GM18520 (cell line): Measurements from ENCODE around the gene TXK.
A peak's percentile ranks its signal among the peaks of the same experiment; 100 is the strongest.

ENCODE experiments used
- ATAC-seq: cut with Tn5 transposase; IDR thresholded peaks from one replicate; pipeline ENCODE4 v1.9.1; 2021; ENCODE audit not compliant: unreplicated experiment

TXK gene

DNA sequence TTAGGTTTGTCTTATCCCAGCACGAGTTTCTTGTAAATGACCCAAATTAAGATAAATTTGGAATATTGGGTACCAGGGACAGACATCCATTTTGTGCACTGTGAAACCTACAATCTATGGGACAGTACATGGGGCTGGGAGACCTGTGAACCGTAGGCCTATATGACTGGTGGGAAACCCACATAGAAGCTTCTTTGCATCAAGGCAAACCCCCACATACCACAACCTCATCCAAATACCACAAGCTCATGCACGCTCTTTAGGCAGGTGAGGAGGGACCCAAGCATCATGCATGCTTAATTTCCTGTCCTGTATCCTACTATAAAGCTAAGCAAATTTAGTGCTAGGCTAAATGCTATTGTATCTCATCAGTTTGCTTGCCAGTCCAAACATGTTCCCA is 69.7 kb downstream of the TXK start:
- ATAC-seq = no peak

DNA sequence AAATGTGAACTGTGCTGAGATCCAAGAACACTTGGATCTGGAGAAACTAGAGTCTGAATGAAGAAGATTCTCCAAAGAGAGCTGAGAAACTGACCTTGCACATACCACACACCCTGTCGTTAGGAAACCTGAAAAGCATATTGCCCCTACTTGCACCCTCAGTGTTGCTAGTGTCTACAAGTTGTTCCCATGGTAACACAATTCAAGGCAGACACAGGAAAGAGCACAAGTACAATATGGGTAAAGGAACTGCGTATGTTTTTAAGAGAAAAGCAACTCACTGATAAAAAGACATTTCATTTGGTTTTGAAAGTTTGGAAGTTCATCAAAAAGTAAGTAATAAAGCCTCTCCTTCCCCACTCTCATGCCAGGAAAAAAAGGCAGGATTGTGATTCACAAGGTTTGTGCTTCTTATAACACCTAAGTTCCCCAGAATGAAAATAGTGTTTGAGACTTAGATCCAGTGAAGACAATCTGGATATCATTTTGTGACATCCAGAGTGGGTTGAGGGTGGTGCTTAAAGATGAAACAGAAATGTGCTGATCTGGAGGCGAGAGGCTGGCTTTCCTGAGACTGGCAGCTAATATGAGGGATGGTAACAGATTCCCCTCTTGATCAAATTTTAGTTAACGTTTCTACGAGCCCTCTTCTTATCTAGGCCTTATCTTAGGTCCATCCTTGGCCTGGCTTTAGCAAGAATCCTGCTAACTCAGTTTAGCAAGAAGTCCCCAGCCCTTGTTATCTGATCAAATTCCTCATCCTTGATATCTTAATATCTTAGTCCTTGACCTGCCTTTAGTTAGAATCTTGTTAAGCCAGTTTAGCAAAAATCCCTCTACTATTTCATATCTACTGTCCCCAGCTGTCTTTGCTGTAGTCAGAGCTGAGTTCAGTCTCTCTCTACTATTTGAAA is 75.2 kb downstream of the TXK start:
- ATAC-seq = no peak

DNA sequence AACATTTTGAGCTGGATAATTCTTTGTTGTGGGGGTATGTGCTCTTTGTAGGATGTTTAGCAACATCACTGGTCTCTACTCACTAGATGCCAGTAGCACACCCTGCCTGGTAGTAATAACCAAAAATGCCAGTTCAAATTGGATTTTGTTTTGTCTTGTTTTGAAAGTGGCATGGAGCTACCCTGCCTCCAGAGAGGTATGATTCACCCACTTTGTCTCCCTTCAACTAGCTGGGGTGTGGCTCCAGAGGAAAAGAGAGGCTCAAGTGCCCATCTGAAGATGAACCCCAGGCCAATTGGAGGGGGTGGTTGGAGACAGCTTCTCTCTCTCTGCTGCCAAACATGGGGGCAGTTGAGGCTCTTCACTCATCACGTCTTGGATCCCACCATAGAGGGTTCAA is 83.0 kb downstream of the TXK start:
- ATAC-seq = no peak

DNA sequence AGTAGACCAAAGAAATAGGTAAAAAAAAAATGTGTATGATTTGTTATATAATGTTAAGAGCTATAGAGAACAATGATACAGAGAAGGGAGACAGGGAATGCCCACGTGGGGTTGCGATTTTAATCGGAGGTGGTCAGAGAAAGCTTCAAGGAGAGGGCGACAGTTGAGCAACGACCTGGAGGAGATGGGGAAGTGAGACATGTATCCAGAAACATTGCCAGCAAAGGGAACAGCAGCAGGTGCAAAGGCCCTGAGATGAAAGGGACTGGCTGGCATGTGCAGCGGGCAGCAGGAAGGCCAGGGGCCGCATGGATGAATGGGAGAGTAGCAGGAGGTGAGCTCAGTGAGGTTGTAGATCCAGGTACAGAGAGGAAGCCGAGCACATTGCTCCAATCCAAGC is 84.6 kb downstream of the TXK start:
- ATAC-seq = no peak

DNA sequence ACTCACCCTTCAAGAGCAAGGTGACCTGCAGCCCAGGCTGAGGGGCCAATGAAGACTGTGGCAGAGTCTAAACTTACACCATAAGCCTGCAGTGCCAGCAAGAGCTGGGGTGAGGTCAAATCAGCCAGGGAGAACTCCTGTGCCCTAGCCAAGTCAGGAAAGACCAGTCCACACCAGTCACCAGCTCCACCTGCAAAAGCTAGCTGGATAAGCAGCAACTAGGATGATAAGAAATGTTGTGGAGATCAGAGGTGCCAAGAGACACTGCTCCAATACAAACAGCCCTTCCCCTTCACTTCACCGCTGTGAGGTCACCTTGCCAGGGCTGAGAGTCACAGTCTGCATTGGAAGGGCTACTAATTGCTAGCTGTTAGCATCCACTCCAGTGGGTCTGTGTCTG is 86.2 kb downstream of the TXK start:
- no peak for ATAC-seq

DNA sequence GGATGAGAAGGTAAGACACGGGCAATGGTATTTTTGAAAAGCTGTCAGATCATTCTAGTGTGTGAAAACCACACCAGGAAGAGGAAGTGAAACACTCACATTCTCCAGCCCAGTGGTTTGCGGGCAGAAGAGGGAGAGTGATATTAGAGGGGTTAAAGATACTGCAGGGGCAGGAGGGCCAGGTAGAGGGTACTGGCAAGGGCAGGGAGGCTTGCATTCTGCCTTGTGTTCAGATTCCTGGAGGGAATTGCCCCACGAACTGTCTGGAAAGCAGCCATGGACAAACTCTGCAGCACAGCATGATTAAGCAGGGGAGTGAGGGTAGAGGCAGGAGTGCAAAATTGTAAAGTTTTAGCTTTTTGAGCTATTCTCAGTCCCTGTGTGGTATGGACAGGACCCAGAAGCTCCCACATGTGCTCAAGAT is 86.6 kb downstream of the TXK start:
- ATAC-seq = peak; percentile 99

DNA sequence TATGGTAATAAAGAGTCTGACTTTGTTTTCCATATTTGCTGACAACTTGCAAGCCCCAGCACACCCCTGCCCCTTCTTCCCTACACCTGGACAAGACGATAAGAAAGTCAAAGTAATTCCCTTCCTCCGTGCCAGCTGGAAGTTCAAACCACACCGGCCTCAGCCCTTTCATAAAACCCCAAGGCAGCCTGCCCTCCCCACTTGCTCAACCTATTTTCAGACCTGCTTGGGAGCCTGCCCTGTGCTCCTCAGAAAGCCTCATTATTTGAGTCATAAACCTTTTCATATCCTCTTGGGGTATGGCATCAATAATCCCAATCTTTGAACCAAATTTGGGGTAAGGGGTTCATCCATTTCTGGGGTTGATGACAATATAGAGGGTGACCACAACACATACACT is 88.0 kb downstream of the TXK start:
- ATAC-seq = no peak

DNA sequence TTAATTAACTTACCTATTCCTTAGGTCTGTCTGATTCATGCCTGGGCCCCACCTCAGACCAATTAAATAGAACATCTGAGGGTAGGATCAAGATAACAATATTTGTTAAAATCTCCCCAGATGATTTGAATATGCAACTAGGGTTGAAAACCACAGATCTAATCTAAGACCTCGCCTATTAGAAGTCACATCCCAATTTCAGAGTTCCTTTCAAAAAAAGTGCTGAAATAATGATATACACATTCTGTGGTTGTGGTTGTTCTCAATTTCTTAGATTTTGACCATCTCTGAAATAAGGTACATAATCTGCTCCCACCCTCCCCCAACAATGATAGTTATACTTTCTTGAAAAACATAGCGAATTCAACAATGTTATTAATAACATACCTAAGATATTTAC is 89.8 kb downstream of the TXK start:
- no peak for ATAC-seq

DNA sequence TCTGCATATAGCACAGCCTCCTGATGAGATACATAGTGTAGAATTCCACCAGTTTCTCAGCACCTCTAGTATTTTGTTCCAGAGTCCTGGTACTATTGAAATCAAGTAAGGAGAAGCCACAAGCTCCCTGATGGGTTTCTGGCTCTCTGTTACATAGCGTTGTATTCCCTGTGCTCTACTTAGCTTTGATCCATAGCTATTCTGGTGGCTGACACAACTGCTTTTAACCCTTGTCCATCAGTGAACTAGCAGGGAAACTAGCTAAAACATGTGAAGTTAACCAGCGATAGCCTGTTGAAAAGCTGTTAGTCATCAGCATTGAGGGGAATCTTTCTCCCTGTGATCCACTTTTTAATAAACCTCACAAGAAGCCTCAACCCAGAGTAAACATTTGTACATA is 90.5 kb downstream of the TXK start:
- ATAC-seq = no peak

DNA sequence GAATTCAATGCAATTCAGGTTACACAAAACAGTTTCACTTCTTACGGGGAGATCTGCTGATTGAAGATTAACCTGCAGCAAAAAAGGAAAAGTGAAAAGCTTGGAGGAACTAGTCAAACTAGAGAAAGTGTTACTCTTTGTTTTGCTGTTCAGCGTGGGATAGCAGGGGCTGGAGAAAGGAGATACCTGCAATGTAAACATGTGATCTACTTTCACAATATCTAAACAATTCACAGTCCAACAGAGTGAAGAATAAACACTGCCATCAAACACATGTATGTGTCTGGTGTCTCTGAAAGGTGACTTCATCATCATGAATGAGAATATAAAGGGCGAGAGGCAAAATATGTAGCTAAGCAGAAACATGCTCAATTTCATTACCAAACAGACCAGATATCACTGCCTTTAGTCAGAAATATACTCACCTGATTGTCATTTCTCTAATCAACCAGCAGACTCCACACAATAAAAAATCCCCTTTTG is 91.0 kb downstream of the TXK start:
- ATAC-seq = no peak

DNA sequence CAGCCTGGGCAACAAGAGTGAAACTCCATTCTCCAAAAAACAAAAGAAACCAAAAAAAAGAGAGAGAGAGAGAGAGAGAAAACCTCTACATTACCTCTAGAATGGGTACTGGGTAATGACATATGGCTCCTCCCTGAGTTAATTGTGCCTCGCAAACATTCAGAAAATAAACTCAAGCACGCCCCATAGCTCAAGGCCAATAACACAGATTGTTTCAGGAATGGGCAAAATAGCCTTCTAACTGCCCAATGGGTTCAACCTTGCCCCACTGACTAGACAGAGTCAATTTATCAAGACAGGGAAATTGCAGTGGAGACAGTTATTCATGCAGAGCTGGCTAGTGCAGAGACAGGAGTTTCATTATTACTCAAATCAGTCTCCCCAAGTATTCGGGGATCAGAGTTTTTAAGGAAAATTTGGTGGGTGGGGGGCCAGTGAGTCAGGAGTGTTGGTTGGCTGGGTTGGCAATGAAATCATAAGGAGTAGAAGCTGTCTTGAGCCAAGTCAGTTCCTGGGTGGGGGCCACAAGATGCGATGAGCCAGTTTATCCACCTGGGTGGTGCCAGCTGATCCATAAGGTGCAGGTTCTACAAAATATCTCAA is 92.4 kb downstream of the TXK start:
- ATAC-seq = no peak

DNA sequence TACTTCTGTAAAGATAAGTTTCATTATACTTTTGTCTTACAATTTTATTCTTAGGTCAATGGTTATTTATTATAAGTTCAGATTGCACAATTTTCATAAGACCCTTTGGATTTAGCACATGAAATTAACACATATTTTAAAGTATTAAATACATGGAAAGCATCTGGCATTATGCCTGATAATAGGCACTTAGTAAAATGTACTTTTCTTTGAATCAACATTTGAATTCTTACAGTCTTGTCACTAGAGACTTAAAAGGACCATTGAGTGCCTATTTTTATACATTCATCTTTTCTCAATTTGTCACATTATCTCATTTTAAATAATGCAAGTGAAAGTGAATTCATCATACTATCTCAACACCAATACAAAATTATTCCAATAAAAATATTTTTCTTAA is 94.5 kb downstream of the TXK start:
- ATAC-seq = no peak

DNA sequence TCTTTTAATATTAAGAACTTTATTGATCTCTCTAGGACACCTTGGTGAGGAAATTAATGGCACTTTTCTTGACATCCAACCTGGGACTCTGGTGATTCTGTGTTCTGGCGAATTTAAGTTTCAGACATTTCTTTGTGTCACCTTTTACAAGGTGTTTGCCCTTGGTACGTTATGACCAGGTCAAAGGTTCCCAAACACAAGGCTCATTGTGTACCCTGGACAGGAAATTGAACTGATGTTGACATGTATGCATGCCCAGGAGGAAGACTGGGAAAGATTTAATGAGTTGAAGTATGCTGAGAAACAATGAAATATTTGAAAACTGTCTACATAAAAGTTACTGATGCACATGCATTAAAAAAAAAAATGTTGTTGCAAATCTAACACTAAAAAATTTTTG is 95.4 kb downstream of the TXK start:
- no peak for ATAC-seq

DNA sequence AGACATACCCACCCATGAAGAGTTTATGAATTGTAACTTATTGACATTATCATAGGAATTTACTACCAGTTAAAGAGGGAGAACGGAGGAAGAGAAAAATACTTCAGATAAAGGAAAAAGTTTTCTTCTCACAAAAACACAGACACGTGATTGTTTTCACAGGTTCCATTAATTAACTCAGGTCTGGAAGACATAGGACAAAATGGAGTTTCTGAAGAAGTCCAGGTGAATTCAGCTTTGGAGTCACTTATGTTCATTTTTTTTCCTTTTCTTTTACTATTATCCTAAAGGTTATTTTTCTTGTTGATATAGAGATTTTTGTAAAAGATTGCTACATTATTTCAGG is 97.0 kb downstream of the TXK start:
- ATAC-seq = no peak

DNA sequence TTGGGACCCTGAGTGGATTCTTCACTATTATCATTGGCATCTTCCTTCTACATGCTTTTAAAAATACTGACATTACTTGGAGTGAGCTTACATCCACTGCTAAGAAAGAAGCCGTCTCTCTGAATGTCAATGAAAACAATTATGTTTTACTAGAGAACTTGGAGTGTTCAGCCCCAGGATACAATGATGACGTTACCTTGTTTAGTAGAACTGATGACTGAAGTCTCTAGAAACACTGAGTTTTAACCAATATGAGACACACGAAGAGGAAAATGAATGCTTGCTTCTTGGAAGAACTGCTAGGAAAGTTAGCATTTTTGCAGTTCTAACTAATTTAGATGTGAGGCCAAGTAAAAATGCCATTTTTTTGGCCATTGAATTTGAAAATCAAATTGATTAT is 98.1 kb downstream of the TXK start:
- no peak for ATAC-seq

DNA sequence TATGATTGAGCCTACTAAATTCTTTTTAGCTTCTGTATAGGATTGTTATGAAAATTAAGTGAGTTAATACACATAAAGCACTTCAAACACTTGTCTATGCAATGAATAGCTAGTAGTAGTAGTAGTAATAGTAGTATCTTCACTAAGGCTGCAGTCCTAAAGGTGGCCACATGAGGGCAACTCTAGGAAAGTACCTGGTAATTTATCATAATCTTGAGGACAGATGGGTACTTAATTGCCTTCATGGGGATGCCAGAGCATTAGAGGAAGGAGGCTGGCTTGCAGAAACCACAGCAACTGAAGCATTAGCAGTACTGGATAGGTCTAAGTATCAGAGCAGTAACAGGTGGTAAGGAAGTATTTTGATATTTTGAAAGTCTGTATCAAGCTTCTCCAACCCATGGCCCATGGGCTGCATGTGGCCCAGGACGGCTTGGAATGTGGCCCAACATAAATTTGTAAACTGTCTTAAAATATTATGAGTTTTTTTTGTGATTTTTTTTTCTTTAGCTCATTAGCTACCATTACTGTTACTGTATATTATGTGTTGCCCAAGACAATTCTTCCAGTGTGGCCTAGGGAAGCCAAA is 100.1 kb downstream of the TXK start:
- no peak for ATAC-seq

DNA sequence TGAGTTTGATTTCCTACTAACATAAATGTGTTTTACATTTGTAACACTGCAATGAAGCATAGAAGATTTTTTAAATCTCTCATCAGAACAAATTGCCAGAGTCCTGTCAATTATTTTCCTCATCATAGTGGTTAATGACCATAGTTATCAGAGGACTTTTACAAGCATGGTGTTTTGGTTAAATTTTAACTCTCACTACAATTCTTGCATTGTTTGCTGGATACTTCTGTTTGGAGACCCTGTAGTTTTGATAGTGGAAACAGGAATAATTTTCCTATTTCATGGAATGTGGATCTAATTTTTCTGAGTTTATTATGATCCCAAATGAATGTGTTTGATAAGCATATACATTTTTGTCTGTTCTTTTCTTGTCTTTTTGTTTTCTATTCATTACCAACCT is 100.6 kb downstream of the TXK start:
- ATAC-seq = no peak

DNA sequence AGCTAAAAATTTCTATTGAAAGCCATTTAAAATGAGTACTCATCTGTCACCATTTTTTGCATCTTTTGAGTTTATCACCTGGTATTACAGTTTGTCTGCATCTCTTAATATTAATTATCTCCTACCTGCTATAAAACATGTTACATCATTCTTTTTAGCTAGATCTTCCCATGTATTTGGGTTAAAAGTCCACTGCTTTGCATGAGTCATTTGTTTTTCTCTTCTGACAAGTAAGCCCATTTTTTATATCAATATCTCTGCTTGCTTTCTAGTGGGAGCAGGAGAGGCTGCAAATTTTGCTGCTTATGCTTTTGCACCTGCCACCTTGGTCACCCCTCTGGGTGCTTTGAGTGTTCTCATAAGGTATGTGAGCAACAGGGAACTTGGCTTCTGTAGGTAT is 101.3 kb downstream of the TXK start:
- no peak for ATAC-seq

DNA sequence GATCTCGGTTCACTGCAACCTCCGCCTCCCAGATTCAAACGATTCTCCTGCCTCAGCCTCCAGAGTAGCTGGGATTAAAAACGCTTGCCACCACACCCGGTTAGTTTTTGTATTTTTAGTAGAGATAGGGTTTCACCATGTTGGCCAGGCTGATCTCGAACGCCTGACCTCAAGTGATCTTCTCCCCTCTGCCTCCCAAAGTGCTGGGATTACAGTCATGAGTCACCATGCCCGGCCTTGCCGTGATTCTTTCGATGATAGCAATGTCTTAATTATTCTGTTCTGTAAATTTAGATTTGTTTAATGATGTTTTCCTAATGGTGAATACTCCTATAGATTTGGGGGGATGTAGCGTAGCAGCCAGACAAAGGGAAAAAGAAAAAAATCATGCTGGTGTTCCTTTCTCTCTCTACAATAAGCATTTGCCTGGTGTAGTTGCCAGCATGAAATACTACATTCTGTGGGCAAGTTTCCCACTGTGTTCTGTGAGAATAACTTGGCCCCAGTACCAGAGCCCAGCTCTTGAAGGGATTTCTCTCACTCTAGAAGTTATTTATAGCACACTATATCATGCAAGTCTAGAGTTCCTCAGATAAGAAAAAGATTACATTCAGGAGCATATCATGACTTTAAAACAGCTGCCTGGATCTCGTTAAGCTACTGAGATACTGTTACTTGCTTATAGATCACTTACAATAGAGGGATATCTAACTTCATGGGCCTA is 102.1 kb downstream of the TXK start:
- no peak for ATAC-seq

DNA sequence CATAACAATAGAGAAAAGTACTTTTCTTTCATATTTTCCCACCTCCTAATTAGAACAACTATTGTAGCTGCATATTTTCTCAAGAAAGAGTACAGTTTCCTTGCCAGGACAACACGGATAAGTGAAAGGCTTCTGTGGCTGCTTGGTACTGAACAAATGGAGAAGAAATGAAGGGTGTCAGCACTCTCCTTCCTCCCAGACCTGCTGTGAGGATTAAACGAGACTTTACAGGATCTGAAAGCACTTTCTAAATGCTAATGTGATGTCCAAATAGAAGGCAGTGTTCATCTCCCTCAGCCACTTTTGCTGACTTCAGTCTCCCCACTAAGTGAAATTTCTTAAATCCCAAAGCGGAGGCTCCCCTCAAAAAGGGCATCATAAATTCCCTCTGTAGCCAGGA is 103.6 kb downstream of the TXK start:
- ATAC-seq = no peak

DNA sequence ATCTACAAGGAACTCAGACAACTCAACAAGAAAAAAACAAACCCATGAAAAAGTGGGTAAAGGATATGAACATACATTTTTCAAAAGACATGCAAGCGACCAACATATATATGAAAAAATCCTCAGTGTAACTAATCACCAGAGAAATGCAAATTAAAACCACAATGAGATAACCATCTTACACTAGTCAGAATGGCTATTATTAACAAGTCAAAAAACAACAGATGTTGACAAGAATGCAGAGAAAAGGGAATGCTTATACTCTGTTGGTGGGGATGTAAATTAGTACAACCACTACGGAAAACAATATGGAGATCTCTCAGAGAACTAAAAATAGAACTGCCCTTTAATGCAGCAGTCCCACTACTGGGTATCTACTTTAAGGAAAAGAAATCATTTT is 105.4 kb downstream of the TXK start:
- peak; percentile 48 for ATAC-seq

DNA sequence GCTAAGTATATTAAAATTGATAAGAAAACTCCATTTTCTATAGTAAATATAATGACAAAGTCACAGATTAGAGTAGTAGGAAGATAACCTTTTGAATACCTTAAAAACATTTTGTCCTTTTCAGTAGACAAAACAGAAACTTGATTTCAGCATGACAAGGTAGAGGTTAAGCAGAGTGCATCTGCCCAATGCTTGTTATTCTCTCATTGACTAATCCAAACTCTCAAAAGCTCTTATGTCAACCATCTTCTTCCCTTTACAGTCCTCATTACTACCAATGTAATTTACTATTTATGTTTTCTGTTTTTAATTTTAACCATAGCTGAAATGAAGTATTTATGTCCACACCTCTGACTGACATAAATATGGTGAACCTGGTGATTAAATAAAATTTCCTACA is 106.4 kb downstream of the TXK start:
- peak; percentile 74 for ATAC-seq
